GM18909 (cell line): ENCODE results near the gene KCNJ9.
A peak's percentile ranks its signal among the peaks of the same experiment; 100 is the strongest.

Experiments used
- ATAC-seq: cut with Tn5 transposase; IDR thresholded peaks from one replicate; pipeline ENCODE4 v1.9.1; 2021; ENCODE audit warnings: mild to moderate bottlenecking; ENCODE audit not compliant: unreplicated experiment, poor library complexity

Gene KCNJ9

DNA sequence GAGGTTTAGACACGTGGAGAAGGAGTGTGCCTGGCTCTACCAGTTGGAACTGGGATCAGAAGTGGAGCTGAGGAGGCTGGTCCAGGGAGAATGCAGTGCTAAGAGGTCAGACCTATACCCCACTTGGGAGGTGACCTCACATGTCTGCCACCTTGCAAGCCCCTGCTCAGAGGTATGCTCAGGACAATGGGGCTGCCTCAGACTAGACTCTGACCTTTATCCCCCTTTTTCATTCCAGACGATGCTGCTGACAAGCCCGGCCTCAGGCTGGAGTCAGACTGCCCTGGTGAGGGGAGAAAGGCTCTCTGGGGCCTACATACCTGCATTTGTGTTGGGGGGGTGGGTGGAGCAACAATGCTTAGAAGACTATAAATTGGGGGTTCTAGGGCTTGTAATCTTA, 16.6 kb upstream of the KCNJ9 start:
- ATAC-seq: no peak

DNA sequence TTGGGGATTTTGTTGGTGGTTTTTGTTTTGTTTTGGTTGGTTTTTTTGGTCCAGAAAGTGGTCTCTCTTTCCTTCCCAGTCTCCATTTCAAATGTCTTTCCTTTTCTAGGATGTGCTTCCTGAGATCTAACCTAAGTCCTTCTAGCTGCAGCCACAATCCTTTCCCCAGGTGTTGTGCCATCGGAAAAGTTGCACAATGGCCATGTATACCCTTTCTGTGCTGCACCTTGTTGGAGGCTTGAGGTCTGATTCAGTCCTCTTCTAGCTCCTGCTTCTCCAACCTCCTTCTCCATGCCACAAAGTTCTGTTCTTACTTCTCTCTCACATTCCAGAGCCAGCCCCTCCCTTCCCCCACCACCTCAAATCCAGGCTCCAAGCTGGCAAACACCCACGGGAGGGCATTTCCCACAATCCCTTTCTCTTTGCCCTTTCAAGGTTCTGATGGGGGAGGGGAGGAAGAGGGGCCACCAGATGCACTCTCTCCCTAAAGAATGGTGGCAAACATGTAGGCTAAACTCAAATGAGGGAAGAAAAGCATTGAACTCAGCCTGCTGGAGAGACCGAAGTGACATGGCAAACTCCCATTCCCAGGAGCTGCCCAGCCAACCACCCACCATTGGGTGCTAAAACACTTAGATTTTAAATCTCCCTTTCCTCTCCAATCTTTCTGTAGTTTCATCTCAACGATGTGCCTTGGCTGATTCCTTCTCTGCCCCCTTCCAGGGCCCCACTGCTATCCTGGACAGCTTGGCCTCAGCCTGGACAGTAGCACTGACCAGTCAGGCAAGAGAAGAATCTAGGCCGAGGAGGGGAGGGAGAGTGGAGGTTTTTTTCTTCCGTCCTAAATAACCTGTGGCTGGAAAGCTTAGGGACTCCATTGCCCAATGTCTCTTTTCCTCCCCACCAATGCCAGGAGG, 14.3 kb upstream of the KCNJ9 start:
- ATAC-seq: no peak

DNA sequence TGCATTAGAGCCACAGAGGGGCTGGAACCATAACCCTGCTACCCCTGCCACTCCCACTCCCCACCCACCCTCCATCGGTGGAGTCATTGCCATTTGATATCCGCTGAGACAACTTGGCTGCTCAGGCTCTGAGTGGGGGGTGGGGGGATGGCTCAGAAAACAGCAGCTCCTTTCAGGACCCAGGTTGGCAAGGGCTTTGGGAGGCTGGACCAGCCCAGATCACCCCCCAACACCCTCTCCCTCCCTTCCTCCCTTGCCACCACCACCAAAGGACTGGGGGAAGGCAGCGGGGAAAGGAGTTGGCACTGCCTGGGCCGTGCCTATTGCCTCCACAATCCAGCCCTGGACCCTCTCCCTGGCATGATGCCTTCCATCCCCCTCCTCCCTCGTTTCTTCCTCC, 13.1 kb upstream of the KCNJ9 start:
- ATAC-seq: no peak

DNA sequence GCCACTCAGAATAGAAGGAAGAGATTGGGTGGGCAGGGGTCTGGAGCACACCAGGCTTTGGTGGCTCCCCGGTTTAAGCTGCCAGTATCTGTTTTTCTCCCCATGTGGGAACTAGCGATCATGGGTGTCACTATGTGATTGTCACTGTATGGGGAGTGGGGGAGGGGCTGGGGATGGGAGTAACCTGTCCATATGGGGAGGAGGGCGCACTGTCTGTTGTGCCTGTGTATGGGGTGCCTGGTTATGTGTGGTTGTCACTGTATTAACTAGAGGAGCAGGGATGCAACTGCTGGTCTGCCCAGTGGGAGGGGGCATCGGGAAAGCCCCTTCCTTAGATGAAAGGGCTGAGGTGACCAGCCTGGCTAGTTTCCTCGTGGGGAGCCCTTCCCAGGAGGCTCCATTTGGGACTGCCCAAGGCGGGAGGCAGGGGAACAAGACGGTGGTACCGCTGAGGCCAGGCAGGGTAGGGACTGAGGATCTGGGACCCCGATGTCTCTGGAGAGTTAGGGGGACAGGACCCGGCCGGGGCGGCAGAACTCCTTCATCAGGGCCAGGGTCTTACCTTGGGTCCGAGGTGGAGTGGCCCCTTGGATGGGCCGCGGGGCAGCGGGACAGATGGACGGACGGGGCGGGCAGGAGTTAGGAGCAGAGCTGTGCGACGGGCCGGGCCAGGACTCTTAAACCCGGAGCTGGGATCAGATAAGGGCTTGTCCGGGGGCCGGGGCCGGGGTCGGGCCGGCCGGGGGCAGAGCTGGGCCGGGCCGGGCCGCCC, 11.7 kb upstream of the KCNJ9 start, which contains the start of gene KCNJ10:
Gene KCNJ10 (minus strand): TSS at position 701 of the 772 bp plus-strand sequence. CDS start 27,628 bp downstream, outside the sequence.
- no peak for ATAC-seq

DNA sequence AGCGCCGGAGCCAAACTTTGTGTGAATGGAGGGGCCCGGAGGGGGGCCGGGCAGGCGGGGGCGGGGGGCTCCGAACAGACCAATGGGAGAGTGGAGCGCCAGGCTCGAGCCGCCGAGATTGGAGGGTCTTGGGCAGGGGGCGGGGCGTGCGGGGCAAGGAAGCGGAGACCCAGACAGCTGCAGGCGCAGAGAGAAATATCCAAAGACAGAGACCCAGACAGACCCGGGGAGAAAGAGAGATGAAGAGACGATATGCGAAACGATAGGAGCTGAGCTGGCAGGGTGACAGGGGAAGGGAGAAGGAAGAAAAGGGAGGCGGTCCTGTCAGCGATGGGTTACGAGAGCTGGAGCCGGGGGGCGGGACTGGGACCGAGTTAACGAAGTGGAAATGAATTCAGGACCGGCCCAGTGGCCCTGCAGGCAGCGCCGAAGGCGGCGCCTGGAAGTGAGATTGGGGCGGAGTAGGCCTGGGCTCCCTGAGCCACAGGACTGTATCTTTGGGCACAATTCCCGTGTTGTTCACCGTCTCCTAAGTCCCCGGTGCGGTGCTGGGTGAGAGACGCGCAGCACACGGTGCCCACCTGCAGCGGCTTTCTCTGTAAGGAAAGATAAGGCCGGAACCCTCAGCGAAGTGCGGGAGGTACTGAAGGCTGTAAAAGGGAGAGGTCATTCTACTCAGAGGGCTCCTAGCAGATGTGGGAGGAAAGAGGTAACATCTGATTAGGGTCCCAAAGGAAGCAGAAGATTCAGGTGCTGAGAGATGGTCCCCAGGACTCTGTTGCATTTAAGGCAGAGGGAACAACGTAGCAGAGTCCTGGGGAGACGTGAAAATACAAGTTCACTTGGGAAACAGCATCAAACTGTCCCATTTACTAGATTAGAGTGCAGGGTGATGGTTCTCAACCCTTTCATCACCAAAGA, 10.8 kb upstream of the KCNJ9 start:
- ATAC-seq: no peak

DNA sequence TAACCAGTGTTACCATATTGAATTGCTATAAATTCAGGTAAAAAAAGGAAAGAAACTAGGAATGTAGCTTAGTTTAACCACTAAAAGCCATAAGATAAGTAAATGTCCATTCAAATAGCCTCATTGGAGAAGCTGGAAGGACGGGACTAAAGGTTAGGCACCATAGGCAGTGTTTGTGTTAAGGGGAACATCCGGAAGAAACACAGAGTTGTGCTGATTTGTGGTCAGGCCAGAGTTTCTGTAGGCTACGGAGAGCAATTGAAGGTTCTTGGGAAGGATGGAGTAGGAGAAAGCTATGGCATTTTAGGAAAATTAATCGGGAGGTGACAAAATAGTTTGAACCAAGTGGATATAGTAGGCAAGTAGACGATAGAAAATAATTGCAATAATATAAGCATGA, 10.0 kb upstream of the KCNJ9 start:
- ATAC-seq: no peak

DNA sequence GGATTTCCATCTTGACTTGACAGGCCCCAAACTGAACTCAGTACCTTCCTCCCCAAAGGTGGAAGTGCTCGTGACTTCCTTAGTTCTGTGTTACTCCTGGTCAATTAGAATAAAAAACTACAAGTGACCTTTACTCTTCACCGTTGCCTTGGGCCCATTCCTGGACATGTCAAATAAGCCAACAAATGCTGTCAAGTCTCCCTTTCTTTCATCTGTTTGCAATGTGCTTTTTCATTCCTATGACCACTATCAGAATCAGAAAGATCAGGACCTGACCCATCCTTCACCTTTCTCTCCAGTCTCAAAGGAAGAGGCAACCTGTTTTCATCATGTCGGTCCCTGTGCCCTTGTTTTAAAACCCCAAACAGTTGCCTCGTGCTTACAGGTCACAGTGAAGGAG, 6.5 kb upstream of the KCNJ9 start:
- no peak for ATAC-seq

DNA sequence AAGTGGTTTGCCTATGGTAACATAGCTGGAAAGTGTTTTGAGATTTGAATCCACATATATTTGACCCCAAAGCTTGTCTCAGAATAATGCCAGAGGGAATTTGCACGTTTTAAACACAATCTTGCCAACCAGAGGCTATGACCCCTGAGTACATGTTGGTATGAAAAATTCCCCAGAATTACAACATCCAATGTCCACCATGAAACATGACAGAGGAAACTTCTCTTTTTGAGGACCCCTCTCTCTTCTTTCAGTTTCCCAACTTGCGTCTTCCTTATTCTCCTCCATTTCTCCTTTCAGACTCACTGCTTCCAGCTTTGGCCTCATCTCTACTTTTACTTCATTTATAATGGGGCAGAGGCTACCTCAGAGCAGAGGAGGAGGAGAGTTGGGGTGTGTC, 5.5 kb upstream of the KCNJ9 start:
- ATAC-seq: no peak

DNA sequence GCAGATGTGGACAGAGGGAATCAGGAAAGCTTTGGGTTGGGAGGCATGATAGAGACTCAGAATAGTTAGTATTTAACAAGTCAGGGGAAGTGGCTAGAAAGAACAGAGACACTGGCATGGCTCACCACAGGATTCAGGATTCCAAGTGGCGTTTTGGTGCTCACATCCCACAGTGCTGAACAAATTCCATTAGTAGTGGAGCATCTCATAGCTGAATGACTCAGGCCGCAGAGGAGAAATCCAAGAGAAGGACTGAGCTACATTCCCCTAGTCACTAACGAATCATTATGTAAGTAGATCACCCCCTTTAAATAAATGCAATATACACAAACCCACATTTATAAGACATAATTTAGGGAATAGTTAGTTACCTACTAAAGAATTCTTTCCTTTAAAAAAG, 5.0 kb upstream of the KCNJ9 start:
- ATAC-seq: no peak

DNA sequence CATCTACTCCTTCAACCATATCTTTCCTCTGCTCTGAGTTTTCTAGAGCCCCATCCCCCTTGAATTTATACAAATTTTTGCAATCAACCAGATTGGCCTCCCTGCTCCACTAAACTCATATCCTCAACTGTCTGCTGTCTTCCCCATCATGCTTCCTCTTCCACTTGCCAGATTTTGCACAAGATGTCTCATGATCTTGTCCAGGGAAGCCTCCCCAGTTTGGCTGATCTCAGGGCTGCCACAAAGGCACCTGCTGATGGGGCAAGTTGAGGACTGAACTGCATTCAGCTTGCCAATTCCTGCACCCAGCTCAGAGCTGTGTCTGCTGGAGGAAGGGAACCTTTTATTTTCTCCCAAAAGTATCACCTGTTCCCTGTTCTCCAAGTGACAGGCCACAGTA, 3.9 kb upstream of the KCNJ9 start:
- ATAC-seq: no peak

DNA sequence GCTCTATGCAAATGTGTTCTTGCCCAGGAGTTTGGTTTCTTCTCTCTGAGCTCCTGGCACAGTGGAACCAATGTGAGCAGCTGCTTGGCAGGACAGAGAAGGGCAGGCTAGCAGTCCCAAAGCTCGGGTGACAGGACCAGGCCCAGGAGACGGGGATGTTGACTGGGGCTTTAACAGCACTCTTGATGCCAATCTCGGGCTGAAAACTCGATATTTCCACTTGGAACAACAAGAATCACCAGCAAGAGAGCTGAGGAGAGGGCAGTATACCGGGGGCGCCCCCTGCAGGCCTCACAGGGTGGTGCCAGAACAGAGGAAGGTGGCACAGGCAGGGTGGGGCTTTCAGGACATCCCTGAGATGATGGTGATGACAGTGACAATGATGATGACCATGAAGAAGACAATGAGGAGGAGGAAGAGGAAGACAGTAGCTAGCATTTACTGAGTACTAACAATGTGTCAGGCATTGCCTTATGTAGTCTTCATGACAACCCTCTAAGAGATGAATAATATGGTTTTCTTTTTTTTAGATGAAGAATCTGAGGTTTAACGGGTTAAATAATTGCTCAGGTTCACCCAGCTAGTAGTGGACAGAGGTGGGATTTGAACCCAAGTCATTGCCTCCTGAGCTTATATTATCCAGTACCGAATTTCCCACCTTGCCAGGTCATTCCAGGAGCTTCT, 2.7 kb upstream of the KCNJ9 start:
- ATAC-seq: peak; percentile 58

DNA sequence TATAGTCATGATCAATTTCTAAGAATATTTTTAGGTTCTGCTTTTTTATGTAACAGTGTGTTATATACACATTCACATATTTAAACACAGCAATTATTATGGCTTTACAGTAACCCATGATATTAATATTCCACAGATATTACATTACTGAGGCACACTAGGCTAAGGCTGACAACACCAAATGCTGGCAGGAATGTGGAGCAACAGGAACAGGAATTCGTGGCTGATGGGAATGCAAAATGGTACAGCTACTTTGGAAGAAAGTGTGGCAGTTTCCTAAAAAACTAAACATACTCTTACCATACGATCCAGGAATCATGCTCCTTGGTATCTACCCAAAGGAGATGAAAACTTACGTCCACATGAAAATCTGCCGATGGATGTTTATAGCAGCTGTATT, 1.9 kb upstream of the KCNJ9 start:
- ATAC-seq: no peak

DNA sequence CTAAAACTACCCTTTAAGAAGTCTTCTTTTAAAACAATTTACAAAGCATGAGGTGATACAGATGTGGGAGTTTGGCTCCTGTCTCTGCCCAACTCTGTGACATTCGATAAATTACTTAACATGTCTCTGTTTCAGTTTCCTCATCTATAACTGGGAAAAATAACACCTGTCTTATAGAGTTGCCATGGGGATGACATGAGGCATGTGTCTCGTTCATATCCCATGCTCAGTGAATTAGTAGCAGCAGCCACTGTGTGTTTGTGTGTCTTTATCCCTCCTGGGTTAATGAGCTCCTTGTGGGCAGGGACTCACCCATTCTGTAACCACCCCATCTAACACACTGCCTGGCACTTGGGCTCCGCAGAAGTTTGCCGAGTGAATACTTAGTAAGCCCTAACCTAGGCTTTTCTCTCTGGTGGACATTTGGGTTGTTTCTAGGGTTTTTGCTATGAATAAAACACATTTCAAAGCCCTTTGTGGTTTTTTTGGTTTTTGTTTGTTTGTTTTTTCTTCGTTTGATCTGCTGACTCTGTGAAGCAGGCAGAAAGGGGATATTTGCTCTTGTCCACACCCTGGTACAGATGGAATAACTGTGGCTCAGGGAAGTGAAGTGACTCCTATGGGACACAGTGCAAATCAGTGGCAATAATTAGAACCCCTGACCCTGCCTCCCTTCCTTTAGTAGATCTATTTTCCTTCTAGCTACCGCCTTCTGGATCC, 797 bp upstream of the KCNJ9 start:
- ATAC-seq: no peak

DNA sequence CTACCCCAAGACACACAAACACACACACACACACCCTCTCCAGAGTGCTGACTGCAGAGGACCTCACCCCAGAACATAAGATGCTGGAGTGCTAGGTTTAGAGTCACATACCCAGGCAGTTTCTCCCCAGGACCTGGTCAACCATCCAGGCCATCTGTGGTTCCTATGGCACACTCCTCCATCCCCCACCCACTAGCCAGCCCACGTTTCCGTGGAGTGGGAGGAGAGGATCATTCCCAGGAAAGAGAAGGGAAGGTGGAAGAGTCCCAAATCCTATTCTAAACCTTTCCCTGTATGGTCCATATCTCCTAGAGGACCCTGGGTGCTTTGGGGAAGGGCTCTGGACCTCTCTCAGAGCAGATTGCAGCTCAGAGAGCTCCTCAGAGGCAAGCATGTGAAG, 1.1 kb downstream of the KCNJ9 start:
- no peak for ATAC-seq

DNA sequence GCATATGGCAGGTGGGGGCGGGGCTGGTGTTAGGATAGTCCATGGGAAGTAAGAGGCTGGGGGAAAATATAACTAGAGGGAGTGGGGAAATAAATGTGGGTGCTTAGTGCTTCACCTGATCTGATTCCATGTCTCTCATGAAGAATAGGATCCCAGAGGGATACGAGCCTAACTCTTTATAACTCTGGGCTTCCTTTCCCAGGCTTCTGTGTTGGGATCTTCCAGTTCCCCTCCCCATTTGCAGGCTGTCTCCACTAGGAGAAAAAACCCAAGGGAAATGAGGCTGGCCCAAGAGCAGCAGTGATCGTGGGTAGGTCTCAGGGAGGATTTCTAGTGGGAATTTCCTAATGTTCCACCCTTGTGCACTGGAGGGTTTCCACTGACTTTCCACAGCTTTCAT, 1.6 kb downstream of the KCNJ9 start:
- ATAC-seq: no peak

DNA sequence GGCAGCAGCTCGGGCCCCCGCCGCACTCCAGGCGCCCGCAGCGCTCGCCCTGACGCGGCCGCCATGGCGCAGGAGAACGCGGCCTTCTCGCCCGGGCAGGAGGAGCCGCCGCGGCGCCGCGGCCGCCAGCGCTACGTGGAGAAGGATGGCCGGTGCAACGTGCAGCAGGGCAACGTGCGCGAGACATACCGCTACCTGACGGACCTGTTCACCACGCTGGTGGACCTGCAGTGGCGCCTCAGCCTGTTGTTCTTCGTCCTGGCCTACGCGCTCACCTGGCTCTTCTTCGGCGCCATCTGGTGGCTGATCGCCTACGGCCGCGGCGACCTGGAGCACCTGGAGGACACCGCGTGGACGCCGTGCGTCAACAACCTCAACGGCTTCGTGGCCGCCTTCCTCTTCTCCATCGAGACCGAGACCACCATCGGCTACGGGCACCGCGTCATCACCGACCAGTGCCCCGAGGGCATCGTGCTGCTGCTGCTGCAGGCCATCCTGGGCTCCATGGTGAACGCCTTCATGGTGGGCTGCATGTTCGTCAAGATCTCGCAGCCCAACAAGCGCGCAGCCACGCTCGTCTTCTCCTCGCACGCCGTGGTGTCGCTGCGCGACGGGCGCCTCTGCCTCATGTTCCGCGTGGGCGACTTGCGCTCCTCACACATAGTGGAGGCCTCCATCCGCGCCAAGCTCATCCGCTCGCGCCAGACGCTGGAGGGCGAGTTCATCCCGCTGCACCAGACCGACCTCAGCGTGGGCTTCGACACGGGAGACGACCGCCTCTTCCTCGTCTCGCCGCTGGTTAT, 2.8 kb downstream of the KCNJ9 start:
- peak; percentile 68 for ATAC-seq

DNA sequence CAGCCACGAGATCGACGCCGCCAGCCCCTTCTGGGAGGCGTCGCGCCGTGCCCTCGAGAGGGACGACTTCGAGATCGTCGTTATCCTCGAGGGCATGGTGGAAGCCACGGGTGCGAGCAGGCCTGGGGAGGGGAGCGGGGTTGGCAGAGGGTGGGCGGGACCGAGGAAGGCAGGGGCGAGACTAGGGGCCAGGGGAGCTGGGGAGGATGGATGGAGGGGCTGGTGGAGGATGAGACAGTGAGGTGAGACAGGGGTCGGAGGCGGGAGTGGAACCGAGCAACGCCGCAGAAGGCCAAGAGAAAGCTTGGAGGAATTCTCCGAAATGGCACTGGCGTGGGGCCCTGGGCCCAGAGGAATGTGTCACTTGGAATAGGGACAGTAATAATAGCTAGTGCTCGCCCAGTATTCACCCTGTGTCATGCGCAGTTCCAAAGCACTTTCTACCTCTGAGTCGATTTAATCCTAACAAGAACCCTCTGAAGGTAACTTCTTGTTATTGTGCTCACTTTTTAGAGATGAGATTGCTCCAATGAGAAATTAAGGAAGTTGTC, 3.5 kb downstream of the KCNJ9 start:
- ATAC-seq: no peak
